Motor neuron (in vitro differentiated cells): Measurements from ENCODE around the gene PDCD11. TPM values are rescaled to one million over a fixed set of nuclear protein-coding genes. Genes with fewer than 3 reads are reported as not detected.

Source experiments
- ATAC-seq, 8 experiments: fragments of 200-7000 bp; cut with Tn5 transposase; replicated peaks in 6 of 8; 2 replicates each; pipeline ENCODE4 v1.8.0; 2021; ENCODE audit warnings: mild to moderate bottlenecking in 8 of 8, moderate library complexity in 8 of 8
- H3K27ac ChIP-seq, 2 donors: fragments of 250-450 bp; sonication (Bioruptor Pico); 2 replicates each; pipeline ENCODE4 v1.9.0; 2021; ENCODE audit warnings: antibody characterized with exemption in 2 of 2, mild to moderate bottlenecking in 2 of 2, moderate library complexity in 1 of 2
- H3K4me1 ChIP-seq, 2 donors: fragments of 250-450 bp; sonication (Bioruptor Pico); replicated peaks in 1 of 2; 2 replicates each; pipeline ENCODE4 v1.6.1; 2021; ENCODE audit warnings: antibody characterized with exemption in 2 of 2, mild to moderate bottlenecking in 2 of 2, moderate library complexity in 1 of 2
- H3K4me3 ChIP-seq, 5 donors: fragments of 250-450 bp; sonication (Bioruptor Pico); 2 replicates each; pipeline ENCODE4 v1.9.0; 2021; ENCODE audit warnings: antibody characterized with exemption in 5 of 5, mild to moderate bottlenecking in 5 of 5, moderate library complexity in 4 of 5
- WGBS, 10 experiments: fragments of 450-650 bp; shearing (Covaris generic); methylation state at CpG; one replicate each; pipeline ENCODE4 v1.0.0; 2022; 5-methylcytosine and 5-hydroxymethylcytosine counted together
- in situ Hi-C, 9 experiments: fragments of 400-800 bp; cut with MboI; loops; one replicate each; pipeline ENCODE4 v1.15.0; 2021; ENCODE audit warnings: low sequenced_read_pairs in 9 of 9, low pct_unique_long_range_greater_than_20kb in 2 of 9; ENCODE audit not compliant: unreplicated experiment in 9 of 9
- total RNA-seq, 8 experiments: library from RNA; unstranded; fragments of 300-600 nt; gene quantifications; 2 replicates each; pipeline versions ENCODE4 v1.2.3 to v1.2.4, GENCODE V29; 2022

Gene PDCD11
- total RNA-seq, 8 experiments from 2014 or later: 20.6 to 60.1 (median 39.2) TPM

- WGBS, 10 experiments: 0 to 100% (median 53%) methylated on average over 1 to 2 of the region's 5 CpGs; no CpG with 5 or more reads in 3 of the 10 experiments
- peaks cover 35 to 36% of the 10 kb centered on the region in 2 donors for H3K4me1 ChIP-seq
- no peak overlapping the region for H3K4me3 ChIP-seq
- in situ Hi-C loops: no loop called here
- peak overlapping the region; percentile 48 to 51 for H3K27ac ChIP-seq
- no peak for ATAC-seq
Measured at GRCh38 chr10:103492655-103493261, 96.3 kb downstream of the PDCD11 start.

GRCh38 chr10:103493362-103493915, 97.0 kb downstream of the PDCD11 start, which contains the start of gene NEURL1:
Gene NEURL1 (plus strand): TSS chr10:103493705. CDS start chr10:103494388, 683 bp downstream.
- WGBS, 10 experiments: 0 to 50% (median 9%) methylated on average over 2 to 20 of the region's 65 CpGs; no CpG with 5 or more reads in 6 of the 10 experiments

DNA sequence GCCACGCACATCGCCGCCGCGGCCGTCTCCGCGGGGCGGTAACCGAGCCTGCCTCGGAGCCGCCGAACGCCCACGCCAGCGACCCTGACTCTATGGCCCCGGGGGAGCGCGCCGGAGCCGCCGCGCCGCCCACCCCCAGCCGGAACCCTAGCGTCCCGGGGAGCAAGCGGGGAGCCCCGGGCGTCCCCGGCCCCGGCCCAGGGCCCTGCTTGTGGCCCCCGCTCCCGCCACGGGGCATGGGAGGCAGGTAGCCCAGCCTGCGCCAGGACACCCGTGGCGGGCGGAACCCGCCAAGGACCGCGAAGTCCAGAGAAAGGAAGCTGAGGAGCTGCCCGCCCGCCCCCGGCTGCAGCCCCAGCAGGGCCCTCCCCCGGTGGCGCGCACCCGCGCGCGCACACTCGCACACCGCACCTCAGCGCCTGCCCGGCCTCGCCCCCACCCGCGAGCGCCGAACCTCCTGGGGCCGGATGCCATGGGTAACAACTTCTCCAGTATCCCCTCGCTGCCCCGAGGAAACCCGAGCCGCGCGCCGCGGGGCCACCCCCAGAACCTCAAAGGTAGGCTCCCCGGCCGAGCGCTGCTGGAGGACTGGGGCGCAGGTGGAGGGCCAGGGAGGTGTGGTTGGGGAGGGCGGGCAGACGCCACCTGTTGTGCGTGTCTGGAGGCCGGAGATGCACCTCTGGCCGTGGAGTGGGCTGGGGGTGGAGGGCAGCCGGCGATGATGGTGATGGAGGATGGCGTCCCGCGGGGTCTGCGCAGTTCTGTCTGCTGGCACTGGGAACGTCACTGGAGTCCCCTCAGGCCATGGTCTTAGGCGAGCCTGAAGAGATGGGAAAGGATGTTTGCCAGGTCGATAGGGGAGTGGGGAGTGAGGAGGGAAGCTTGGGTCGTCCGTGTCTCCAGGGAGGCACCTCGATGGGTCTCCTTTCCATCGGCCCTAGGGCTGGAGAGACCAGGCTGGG, 97.8 kb downstream of the PDCD11 start:
- Histone ChIP-seq H3K27ac (peak overlapping the region; percentile 75 to 80), H3K4me3 (peak overlapping the region; percentile 43 to 62 (median 58)), H3K4me1 (peaks cover 35 to 36% of the 10 kb centered on the region in 2 donors)
- in situ Hi-C loops: no loop called here
- peak; percentile 5 to 38 (median 28) for ATAC-seq
- WGBS, 10 experiments: 0 to 17% (median 0%) methylated on average over 1 to 12 of the region's 92 CpGs; no CpG with 5 or more reads in 5 of the 10 experiments

More at GRCh38 chr10:103493362-103493915, 97.0 kb downstream of the PDCD11 start, which contains the start of gene NEURL1:
- Histone ChIP-seq H3K27ac (peak within 1 kb of the TSS; percentile 75 to 80), H3K4me1 (peaks cover 35 to 36% of the 10 kb centered on the region in 2 donors), H3K4me3 (peak within 1 kb of the TSS; percentile 43 to 62 (median 58))
- peak in 7 of 8 experiments; percentile 4 to 58 (median 48) for ATAC-seq
- in situ Hi-C loops: no loop called here

DNA sequence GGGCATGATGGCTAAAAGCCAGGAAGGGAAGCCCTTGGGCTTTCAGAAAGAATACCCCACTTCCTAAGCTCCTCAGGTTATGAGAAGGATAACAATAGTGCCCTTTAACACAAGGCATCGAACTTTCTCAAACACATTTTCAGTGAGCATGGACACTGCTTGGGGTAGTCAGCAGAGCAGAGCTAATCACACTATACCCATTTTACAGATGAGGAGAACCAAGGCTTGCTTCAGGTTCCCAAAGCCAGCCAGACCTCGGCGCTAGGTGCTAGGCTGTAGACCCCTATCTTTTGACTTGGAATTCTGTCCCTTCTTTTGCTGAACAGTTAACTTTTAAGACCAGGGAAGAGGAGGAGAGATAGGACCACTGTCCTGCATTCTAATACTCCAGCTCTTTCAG, 98.9 kb downstream of the PDCD11 start:
- Histone ChIP-seq H3K4me3 (peak overlapping the region in 2 of 5 donors; percentile 43 to 62), H3K4me1 (peaks cover 35 to 41% of the 10 kb centered on the region in 2 donors), H3K27ac (no peak overlapping the region)
- 70 to 100% (median 90%) methylated on average over 2 to 3 of the region's 3 CpGs; no CpG with 5 or more reads in 3 of the 10 experiments for WGBS, 10 experiments
- in situ Hi-C loops: no loop called here
- no peak for ATAC-seq

Other genes starting within 250 kb of the PDCD11 start
- gene NT5C2, start 203.4 kb upstream of the PDCD11 start, total RNA-seq: 100 to 1,000 TPM in 1 of 8 experiments, 10 to 100 TPM in 7; 39.5 to 103 (median 55.2) TPM
- 1 to 10 TPM in 1 of 8 experiments, under 1 TPM in 5, not detected in 2; 0.09 to 1.3 (median 0.25) TPM for gene RPEL1, start 150.7 kb upstream of the PDCD11 start, total RNA-seq
- 100 to 1,000 TPM in 6 of 8 experiments, 10 to 100 TPM in 1, 1 to 10 TPM in 1; 1.9 to 271 (median 160) TPM for gene INA, start 119.5 kb upstream of the PDCD11 start, total RNA-seq
- gene PCGF6, start 45.5 kb upstream of the PDCD11 start, total RNA-seq: 10 to 100 TPM in 3 of 8 experiments, 1 to 10 TPM in 5; 6.2 to 15.4 (median 7.9) TPM
- gene TAF5, start 28.6 kb upstream of the PDCD11 start, total RNA-seq: 10 to 100 TPM in 2 of 8 experiments, 1 to 10 TPM in 6; 2.5 to 11.0 (median 7.9) TPM
- 100 to 1,000 TPM; 657 to 961 (median 829) TPM for gene ATP5MK, start 151 bp upstream of the PDCD11 start, total RNA-seq
- gene CALHM2, start 55.7 kb downstream of the PDCD11 start, total RNA-seq: 10 to 100 TPM in 3 of 8 experiments, 1 to 10 TPM in 5; 1.1 to 32.8 (median 3.7) TPM
- under 1 TPM; 0.05 to 0.59 (median 0.23) TPM for gene CALHM1, start 62.3 kb downstream of the PDCD11 start, total RNA-seq
- gene CALHM3, start 82.6 kb downstream of the PDCD11 start, total RNA-seq: 1 to 10 TPM in 1 of 8 experiments, under 1 TPM in 1, not detected in 6; 0.36 to 1.8 TPM
- gene NEURL1, start 97.1 kb downstream of the PDCD11 start, total RNA-seq: 10 to 100 TPM in 1 of 8 experiments, 1 to 10 TPM in 7; 1.6 to 11.7 (median 6.0) TPM